Neural crest cell (in vitro differentiated cells): ENCODE measurements around the gene AVPR2. TPM values are rescaled to one million over a fixed set of nuclear protein-coding genes. Genes with fewer than 3 reads are reported as not detected.

Source experiments
- DNase-seq: peaks from one replicate; pipeline ENCODE4 v3.0.0; 2021; ENCODE audit warnings: low read depth, mixed read lengths, low spot score
- H3K27ac Mint-ChIP-seq: one replicate; pipeline ENCODE4 v1.8.0; 2021; ENCODE audit warnings: mild to moderate bottlenecking, mixed read lengths; ENCODE audit not compliant: unreplicated experiment
- H3K27me3 Mint-ChIP-seq: 2 replicates; pipeline ENCODE4 v1.8.0; 2021; ENCODE audit warnings: low read depth, mild to moderate bottlenecking, mixed read lengths
- H3K36me3 Mint-ChIP-seq: 2 replicates; pipeline ENCODE4 v1.8.0; 2021; ENCODE audit warnings: low read depth, mild to moderate bottlenecking, mixed read lengths
- H3K4me1 Mint-ChIP-seq: 2 replicates; pipeline ENCODE4 v1.8.0; 2021; ENCODE audit warnings: mixed read lengths
- H3K4me3 Mint-ChIP-seq: one replicate; pipeline ENCODE4 v1.8.0; 2021; ENCODE audit warnings: mild to moderate bottlenecking, mixed read lengths
- H3K9me3 Mint-ChIP-seq: 2 replicates; pipeline ENCODE4 v1.8.0; 2021; ENCODE audit warnings: mixed read lengths
- CTCF ChIP-seq: fragments of 200-600 bp; sonication (generic); conservative IDR thresholded peaks from 2 replicates; pipeline ENCODE4 v1.5.0; 2021; ENCODE audit warnings: antibody characterized with exemption, mild to moderate bottlenecking
- total RNA-seq: library from RNA; stranded (reverse); gene quantifications from 2 replicates; pipeline ENCODE4 v1.2.1, GENCODE V29; 2021

AVPR2 gene
- total RNA-seq, 1 donor from 2014 or later, result not detected

GRCh38 chrX:153908219-153908860, 3.9 kb downstream of the AVPR2 start:
- Mint-ChIP-seq H3K4me1 (peaks cover 5% of the 10 kb centered on the region), H3K4me3 (no peak overlapping the region), H3K27ac (no peak overlapping the region), H3K9me3 (no peaks in the 10 kb centered on the region), H3K27me3 (no peaks in the 10 kb centered on the region), H3K36me3 (peaks cover 1% of the 10 kb centered on the region)
- DNase-seq, result no peak
- TF ChIP-seq CTCF, result no peak

GRCh38 chrX:153909024-153909979, 4.8 kb downstream of the AVPR2 start:
- Mint-ChIP-seq H3K27me3 (no peaks in the 10 kb centered on the region), H3K4me1 (peaks cover 4% of the 10 kb centered on the region), H3K4me3 (no peak overlapping the region), H3K27ac (no peak overlapping the region), H3K36me3 (no peaks in the 10 kb centered on the region), H3K9me3 (no peaks in the 10 kb centered on the region)
- DNase-seq, result no peak
- no peak for TF ChIP-seq CTCF

- no peak for TF ChIP-seq CTCF
- DNase-seq, result no peak
- H3K36me3 Mint-ChIP-seq, result no peaks in the 10 kb centered on the region
- no peaks in the 10 kb centered on the region for H3K27me3 Mint-ChIP-seq
- H3K9me3 Mint-ChIP-seq, result no peaks in the 10 kb centered on the region
- H3K27ac Mint-ChIP-seq, result no peak overlapping the region
- H3K4me3 Mint-ChIP-seq, result no peak overlapping the region
- H3K4me1 Mint-ChIP-seq, result peaks cover 4% of the 10 kb centered on the region
Measured at GRCh38 chrX:153909980-153910360, 5.5 kb downstream of the AVPR2 start.

GRCh38 chrX:153910446-153910845, 6.0 kb downstream of the AVPR2 start:
- Mint-ChIP-seq H3K4me3 (no peak overlapping the region), H3K9me3 (no peaks in the 10 kb centered on the region), H3K27me3 (no peaks in the 10 kb centered on the region), H3K27ac (no peak overlapping the region), H3K36me3 (no peaks in the 10 kb centered on the region), H3K4me1 (peaks cover 4% of the 10 kb centered on the region)
- no peak for DNase-seq
- TF ChIP-seq CTCF, result no peak

GRCh38 chrX:153911798-153912197, 7.3 kb downstream of the AVPR2 start:
- Mint-ChIP-seq H3K4me1 (peaks cover 4% of the 10 kb centered on the region), H3K27me3 (no peaks in the 10 kb centered on the region), H3K4me3 (no peak overlapping the region), H3K36me3 (no peaks in the 10 kb centered on the region), H3K9me3 (no peaks in the 10 kb centered on the region), H3K27ac (no peak overlapping the region)
- DNase-seq, result no peak
- no peak for TF ChIP-seq CTCF
